HG03039 (cell line): ENCODE results near the gene CAST.

ENCODE experiments used
- ATAC-seq: cut with Tn5 transposase; IDR thresholded peaks from one replicate; pipeline ENCODE4 v1.9.1; 2021; ENCODE audit warnings: mild to moderate bottlenecking, moderate library complexity; ENCODE audit not compliant: unreplicated experiment

Gene CAST

GRCh38 chr5:96664669-96665068 is 2.5 kb downstream of the CAST start:
- no peak for ATAC-seq

GRCh38 chr5:96668725-96669124 is 6.5 kb downstream of the CAST start:
- ATAC-seq: no peak

GRCh38 chr5:96669909-96670308 is 7.7 kb downstream of the CAST start:
- no peak for ATAC-seq

GRCh38 chr5:96671441-96671840 is 9.3 kb downstream of the CAST start:
- no peak for ATAC-seq

GRCh38 chr5:96673127-96673526 is 11.0 kb downstream of the CAST start:
- ATAC-seq: no peak

- ATAC-seq: no peak
Observed at GRCh38 chr5:96675882-96676281, 13.7 kb downstream of the CAST start.

- ATAC-seq: no peak
Observed at GRCh38 chr5:96677496-96677895, 15.3 kb downstream of the CAST start.

- ATAC-seq: no peak
Observed at GRCh38 chr5:96679293-96679692, 17.1 kb downstream of the CAST start.

- ATAC-seq: no peak
Observed at GRCh38 chr5:96680759-96681470, 18.7 kb downstream of the CAST start.

- ATAC-seq: no peak
Observed at GRCh38 chr5:96683392-96683791, 21.2 kb downstream of the CAST start.

- no peak for ATAC-seq
Observed at GRCh38 chr5:96683810-96684209, 21.6 kb downstream of the CAST start.

- no peak for ATAC-seq
Observed at GRCh38 chr5:96687080-96687479, 24.9 kb downstream of the CAST start.

- peak; percentile 78 for ATAC-seq
Observed at GRCh38 chr5:96687812-96688453, 25.8 kb downstream of the CAST start.

- no peak for ATAC-seq
Observed at GRCh38 chr5:96690861-96691260, 28.7 kb downstream of the CAST start.

- no peak for ATAC-seq
Observed at GRCh38 chr5:96691503-96692303, 29.5 kb downstream of the CAST start.

GRCh38 chr5:96692441-96692840 is 30.3 kb downstream of the CAST start:
- no peak for ATAC-seq

- ATAC-seq: no peak
Observed at GRCh38 chr5:96699186-96699820, 37.1 kb downstream of the CAST start.

- ATAC-seq: peak; percentile 68
Observed at GRCh38 chr5:96702503-96703383, 40.6 kb downstream of the CAST start.

GRCh38 chr5:96703384-96703920 is 41.3 kb downstream of the CAST start:
- ATAC-seq: peak; percentile 65

- ATAC-seq: no peak
Observed at GRCh38 chr5:96703995-96704394, 41.8 kb downstream of the CAST start.
